DMS79 treated with DMSO at 0.1 percent for 48 hours (cell line): Measurements from ENCODE around the gene SURF2.
"Not testable (repeated sequence)": the region's sequence is repeated elsewhere in the genome, so short reads cannot be mapped to it uniquely, and the experiment has no call there.

ENCODE experiments used
- DNase-seq: peaks from one replicate; lab custom pipeline; 2025; lab: John Stamatoyannopoulos, UW

The SURF2 gene

GRCh38 chr9:133356391-133357091, at the start of gene SURF2, which contains the start of gene SURF1:
Gene SURF2 (plus strand): TSS chr9:133356550. CDS start chr9:133356593, 43 bp downstream.
Gene SURF1 (minus strand): TSS chr9:133356487. CDS start chr9:133356453, 34 bp downstream.
- peak; percentile 66 for DNase-seq

- DNase-seq = no peak
These were observed 49.0 kb upstream of the SURF2 start for GRCh38 chr9:133307301-133307700.

GRCh38 chr9:133309608-133310007, 46.7 kb upstream of the SURF2 start:
- DNase-seq = no peak

GRCh38 chr9:133315997-133316396, 40.4 kb upstream of the SURF2 start:
- no peak for DNase-seq

- not testable (repeated sequence) for DNase-seq
These were observed 38.8 kb upstream of the SURF2 start for GRCh38 chr9:133317551-133317950.

- DNase-seq = no peak
These were observed 35.9 kb upstream of the SURF2 start for GRCh38 chr9:133320421-133320881.

- DNase-seq = no peak
These were observed 34.9 kb upstream of the SURF2 start for GRCh38 chr9:133321411-133321935.

GRCh38 chr9:133322701-133323100, 33.6 kb upstream of the SURF2 start:
- DNase-seq = no peak

- DNase-seq = no peak
These were observed 33.1 kb upstream of the SURF2 start for GRCh38 chr9:133323211-133323610.

- DNase-seq = no peak
These were observed 32.2 kb upstream of the SURF2 start for GRCh38 chr9:133323991-133324703.

- DNase-seq = peak; percentile 92
These were observed 29.3 kb upstream of the SURF2 start for GRCh38 chr9:133327021-133327420.

GRCh38 chr9:133327834-133328484, 28.4 kb upstream of the SURF2 start:
- DNase-seq = no peak

- not testable (repeated sequence) for DNase-seq
These were observed 26.8 kb upstream of the SURF2 start for GRCh38 chr9:133329306-133330156.

- DNase-seq = no peak
These were observed 25.1 kb upstream of the SURF2 start for GRCh38 chr9:133331221-133331620.

- DNase-seq = no peak
These were observed 24.5 kb upstream of the SURF2 start for GRCh38 chr9:133331641-133332380.

GRCh38 chr9:133332381-133332730, 24.0 kb upstream of the SURF2 start:
- no peak for DNase-seq

GRCh38 chr9:133333011-133333410, 23.3 kb upstream of the SURF2 start:
- DNase-seq = no peak

GRCh38 chr9:133333566-133333965, 22.8 kb upstream of the SURF2 start:
- DNase-seq = no peak

- DNase-seq = no peak
These were observed 22.2 kb upstream of the SURF2 start for GRCh38 chr9:133334161-133334560.

- not testable (repeated sequence) for DNase-seq
These were observed 21.5 kb upstream of the SURF2 start for GRCh38 chr9:133334888-133335287.
